ENCODE measurements around the gene UGT1A6.

- TF ChIP-seq POLR2AphosphoS5 (IDR thresholded peaks at IDR 0.05), result no peak
- no peak for TF ChIP-seq CTCF (IDR thresholded peaks at IDR 0.05)
- no peak for TF ChIP-seq POLR2A (IDR thresholded peaks at IDR 0.05)
Observed at GRCh38 chr2:233673896-233674295, 18.8 kb upstream of the UGT1A6 start.

Measured in breast epithelium (tissue), 3 donors.